SKM-1 (cell line): ENCODE results near the gene NKD1.

Source experiments
- DNase-seq: peaks from one replicate; lab custom pipeline; 2025; ENCODE audit not compliant: unreplicated experiment; lab: John Stamatoyannopoulos, UW

Gene NKD1

GRCh38 chr16:50555952-50556673 is 7.9 kb downstream of the NKD1 start:
- no peak for DNase-seq

- DNase-seq, result no peak
These were observed 8.8 kb downstream of the NKD1 start for GRCh38 chr16:50557046-50557445.

GRCh38 chr16:50558913-50559312 is 10.7 kb downstream of the NKD1 start:
- no peak for DNase-seq

- no peak for DNase-seq
These were observed 11.1 kb downstream of the NKD1 start for GRCh38 chr16:50559342-50559741.

GRCh38 chr16:50559804-50560514 is 11.8 kb downstream of the NKD1 start:
- no peak for DNase-seq

- no peak for DNase-seq
These were observed 13.0 kb downstream of the NKD1 start for GRCh38 chr16:50560903-50561863.

- DNase-seq, result no peak
These were observed 14.5 kb downstream of the NKD1 start for GRCh38 chr16:50562657-50563056.

GRCh38 chr16:50563989-50564388 is 15.8 kb downstream of the NKD1 start:
- DNase-seq, result no peak

GRCh38 chr16:50565428-50565827 is 17.2 kb downstream of the NKD1 start:
- no peak for DNase-seq

GRCh38 chr16:50566014-50566962 is 18.1 kb downstream of the NKD1 start:
- no peak for DNase-seq

- no peak for DNase-seq
These were observed 19.5 kb downstream of the NKD1 start for GRCh38 chr16:50567651-50568050.

- DNase-seq, result no peak
These were observed 20.1 kb downstream of the NKD1 start for GRCh38 chr16:50568187-50568815.

- DNase-seq, result no peak
These were observed 22.2 kb downstream of the NKD1 start for GRCh38 chr16:50570354-50570753.

GRCh38 chr16:50570808-50571598 is 22.8 kb downstream of the NKD1 start:
- DNase-seq, result no peak

GRCh38 chr16:50571786-50572185 is 23.6 kb downstream of the NKD1 start:
- no peak for DNase-seq

- no peak for DNase-seq
These were observed 24.5 kb downstream of the NKD1 start for GRCh38 chr16:50572700-50573099.

GRCh38 chr16:50573279-50573678 is 25.1 kb downstream of the NKD1 start:
- no peak for DNase-seq

GRCh38 chr16:50573947-50574744 is 25.9 kb downstream of the NKD1 start:
- no peak for DNase-seq
